ENCODE results near the gene CELF4. TPM values are rescaled to one million over a fixed set of nuclear protein-coding genes. Genes with fewer than 3 reads are reported as not detected.

The CELF4 gene
- total RNA-seq, 4 donors from 2014 or later: 0.16 to 0.59 TPM; not detected in 2

GRCh38 chr18:37389041-37389440 is 176.6 kb downstream of the CELF4 start:
- TF ChIP-seq, protein P1, sequence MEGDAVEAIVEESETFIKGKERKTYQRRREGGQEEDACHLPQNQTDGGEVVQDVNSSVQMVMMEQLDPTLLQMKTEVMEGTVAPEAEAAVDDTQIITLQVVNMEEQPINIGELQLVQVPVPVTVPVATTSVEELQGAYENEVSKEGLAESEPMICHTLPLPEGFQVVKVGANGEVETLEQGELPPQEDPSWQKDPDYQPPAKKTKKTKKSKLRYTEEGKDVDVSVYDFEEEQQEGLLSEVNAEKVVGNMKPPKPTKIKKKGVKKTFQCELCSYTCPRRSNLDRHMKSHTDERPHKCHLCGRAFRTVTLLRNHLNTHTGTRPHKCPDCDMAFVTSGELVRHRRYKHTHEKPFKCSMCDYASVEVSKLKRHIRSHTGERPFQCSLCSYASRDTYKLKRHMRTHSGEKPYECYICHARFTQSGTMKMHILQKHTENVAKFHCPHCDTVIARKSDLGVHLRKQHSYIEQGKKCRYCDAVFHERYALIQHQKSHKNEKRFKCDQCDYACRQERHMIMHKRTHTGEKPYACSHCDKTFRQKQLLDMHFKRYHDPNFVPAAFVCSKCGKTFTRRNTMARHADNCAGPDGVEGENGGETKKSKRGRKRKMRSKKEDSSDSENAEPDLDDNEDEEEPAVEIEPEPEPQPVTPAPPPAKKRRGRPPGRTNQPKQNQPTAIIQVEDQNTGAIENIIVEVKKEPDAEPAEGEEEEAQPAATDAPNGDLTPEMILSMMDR (IDR thresholded peaks at IDR 0.05): no peak
- TF ChIP-seq POLR2A (IDR thresholded peaks at IDR 0.05): no peak
- 47 to 53% methylated on average over 5 of the region's 5 CpGs for WGBS, 2 donors
- intact Hi-C loops (cut with DNase I; ENCODE audit: low total_unique reads): no loop called here

GRCh38 chr18:37388413-37388812 is 177.2 kb downstream of the CELF4 start:
- 67 to 68% methylated on average over 5 of the region's 5 CpGs for WGBS, 2 donors
- DNase-seq (ENCODE audit: low spot score in 2 of 2): no peak
- TF ChIP-seq, protein P1 (IDR thresholded peaks at IDR 0.05): no peak
- TF ChIP-seq POLR2A (IDR thresholded peaks at IDR 0.05): no peak
- H3K4me3 ChIP-seq (ENCODE audit: low read depth, poor library complexity, severe bottlenecking): no peak overlapping the region
- intact Hi-C loops (cut with DNase I; ENCODE audit: low total_unique reads): no loop called here

More at GRCh38 chr18:37389041-37389440, 176.6 kb downstream of the CELF4 start:
- H3K4me3 ChIP-seq (ENCODE audit: low read depth, poor library complexity, severe bottlenecking): no peak overlapping the region
- no peak for DNase-seq (ENCODE audit: low spot score in 2 of 2)

- WGBS, 2 donors: 74 to 84% methylated on average over 9 of the region's 9 CpGs
- TF ChIP-seq, protein P1 (IDR thresholded peaks at IDR 0.05): no peak
- no peak for TF ChIP-seq POLR2A (IDR thresholded peaks at IDR 0.05)
- intact Hi-C loops (cut with DNase I; ENCODE audit: low total_unique reads): no loop called here
- H3K4me3 ChIP-seq (ENCODE audit: low read depth, poor library complexity, severe bottlenecking): no peak overlapping the region
- no peak for DNase-seq (ENCODE audit: low spot score in 2 of 2)
Measured at GRCh38 chr18:37385846-37386778, 179.5 kb downstream of the CELF4 start.

- no peak for TF ChIP-seq POLR2A (IDR thresholded peaks at IDR 0.05)
- TF ChIP-seq, protein P1 (IDR thresholded peaks at IDR 0.05): no peak
- no peak overlapping the region for H3K4me3 ChIP-seq (ENCODE audit: low read depth, poor library complexity, severe bottlenecking)
- 48 to 55% methylated on average over 17 of the region's 17 CpGs for WGBS, 2 donors
- DNase-seq (ENCODE audit: low spot score in 2 of 2): no peak
- intact Hi-C loops (cut with DNase I; ENCODE audit: low total_unique reads): no loop called here
Measured at GRCh38 chr18:37383846-37384595, 181.6 kb downstream of the CELF4 start.

GRCh38 chr18:37383036-37383785 is 182.4 kb downstream of the CELF4 start:
- H3K4me3 ChIP-seq (ENCODE audit: low read depth, poor library complexity, severe bottlenecking): no peak overlapping the region
- no peak for DNase-seq (ENCODE audit: low spot score in 2 of 2)
- TF ChIP-seq POLR2A (IDR thresholded peaks at IDR 0.05): no peak
- TF ChIP-seq, protein P1 (IDR thresholded peaks at IDR 0.05): no peak
- WGBS, 2 donors: 42 to 45% methylated on average over 8 of the region's 8 CpGs
- intact Hi-C loops (cut with DNase I; ENCODE audit: low total_unique reads): no loop called here

All from lower leg skin (tissue), 4 donors.